Measurements from ENCODE around the gene RAD51AP1. TPM values are rescaled to one million over a fixed set of nuclear protein-coding genes. Genes with fewer than 3 reads are reported as not detected.

RAD51AP1 gene
- total and polyA plus RNA-seq, 10 donors = 3.6 to 10.9 (median 5.1) TPM

- no peak for DNase-seq
- Histone ChIP-seq H3K4me3 (no peak overlapping the region), H3K36me3 (peaks cover 0 to 96% (median 50%) of the 10 kb centered on the region in 6 donors), H3K9me3 (no peaks in the 10 kb centered on the region), H3K27me3 (replicated peaks in 1 of 7) (no peaks in the 10 kb centered on the region), H3K4me1 (no peaks in the 10 kb centered on the region), H3K27ac (no peak overlapping the region)
- 75 to 95% (median 78%) methylated on average over 1 of the region's 1 CpG for WGBS, 5 donors
- intact Hi-C loops (cut with DNase I; ENCODE audit: low total_unique reads) = no loop called here
- TF ChIP-seq CTCF (IDR thresholded peaks at IDR 0.05 in 8 of 11, conservative IDR thresholded peaks at IDR 0.05 in 3 of 11) = no peak
Observed at GRCh38 chr12:4496145-4496838, 42.4 kb upstream of the RAD51AP1 start.

GRCh38 chr12:4499186-4499585, 39.5 kb upstream of the RAD51AP1 start:
- no peak for DNase-seq
- TF ChIP-seq POLR2AphosphoS5 (IDR thresholded peaks at IDR 0.05) (no peak), POLR2A (IDR thresholded peaks at IDR 0.05) (no peak), CTCF (IDR thresholded peaks at IDR 0.05 in 8 of 11, conservative IDR thresholded peaks at IDR 0.05 in 3 of 11) (no peak)
- peaks cover 0 to 100% (median 67%) of the 10 kb centered on the region in 6 donors for H3K36me3 ChIP-seq
- no peaks in the 10 kb centered on the region for H3K4me1 ChIP-seq
- H3K9me3 ChIP-seq = no peaks in the 10 kb centered on the region
- no peak overlapping the region for H3K4me3 ChIP-seq
- H3K27ac ChIP-seq = no peak overlapping the region
- intact Hi-C loops (cut with DNase I; ENCODE audit: low total_unique reads) = no loop called here
- WGBS, 5 donors = 96 to 100% (median 97%) methylated on average over 1 of the region's 1 CpG
- H3K27me3 ChIP-seq (replicated peaks in 1 of 7) = no peaks in the 10 kb centered on the region

- H3K27me3 ChIP-seq (replicated peaks in 1 of 7) = no peaks in the 10 kb centered on the region
- H3K4me3 ChIP-seq = no peak overlapping the region
- H3K4me1 ChIP-seq = peaks cover 0 to 22% (median 6%) of the 10 kb centered on the region in 6 donors
- no peak for DNase-seq
- WGBS, 5 donors = 97 to 100% (median 100%) methylated on average over 1 of the region's 1 CpG
- H3K9me3 ChIP-seq = no peaks in the 10 kb centered on the region
- no peak overlapping the region for H3K27ac ChIP-seq
- no peak for TF ChIP-seq POLR2A (IDR thresholded peaks at IDR 0.05)
- peaks cover 0 to 77% (median 36%) of the 10 kb centered on the region in 6 donors for H3K36me3 ChIP-seq
- intact Hi-C loops (cut with DNase I; ENCODE audit: low total_unique reads) = no loop called here
Observed at GRCh38 chr12:4505376-4505986, 33.2 kb upstream of the RAD51AP1 start.

- no peaks in the 10 kb centered on the region for H3K9me3 ChIP-seq
- peaks cover 0 to 22% (median 6%) of the 10 kb centered on the region in 6 donors for H3K4me1 ChIP-seq
- H3K27me3 ChIP-seq (replicated peaks in 1 of 7) = no peaks in the 10 kb centered on the region
- intact Hi-C loops (cut with DNase I; ENCODE audit: low total_unique reads) = no loop called here
- peaks cover 0 to 67% (median 31%) of the 10 kb centered on the region in 6 donors for H3K36me3 ChIP-seq
- TF ChIP-seq CTCF (IDR thresholded peaks at IDR 0.05 in 8 of 11, conservative IDR thresholded peaks at IDR 0.05 in 3 of 11) = no peak
- no peak for TF ChIP-seq POLR2A (IDR thresholded peaks at IDR 0.05)
- no peak for TF ChIP-seq POLR2AphosphoS5 (IDR thresholded peaks at IDR 0.05)
- no peak for DNase-seq
- H3K4me3 ChIP-seq = no peak overlapping the region
- H3K27ac ChIP-seq = peak overlapping the region in 1 of 8 donors; percentile 23
- WGBS, 5 donors = 84 to 89% (median 85%) methylated on average over 3 of the region's 3 CpGs
Observed at GRCh38 chr12:4506430-4506829, 32.3 kb upstream of the RAD51AP1 start.
